Hindlimb muscle (tissue), 1 donor: Measurements from ENCODE around the gene PSEN1. TPM values are rescaled to one million over a fixed set of nuclear protein-coding genes. Genes with fewer than 3 reads are reported as not detected.

Experiments used
- DNase-seq: peaks from one replicate; pipeline ENCODE4 v3.0.0-alpha.2; 2013
- polyA plus RNA-seq: library from polyadenylated mRNA; unstranded; fragments of 120-200 nt; gene quantifications from one replicate; pipeline ENCODE4 v1.2.1, GENCODE V29; 2013; ENCODE audit not compliant: insufficient read length

The PSEN1 gene
- polyA plus RNA-seq, 1 donor = 30.6 TPM

- DNase-seq = no peak
Measured at GRCh38 chr14:73240816-73241480, 104.6 kb downstream of the PSEN1 start.

GRCh38 chr14:73241481-73242165 lies 105.3 kb downstream of the PSEN1 start:
- DNase-seq = no peak

GRCh38 chr14:73242357-73242901 lies 106.1 kb downstream of the PSEN1 start:
- no peak for DNase-seq

- DNase-seq = no peak
Measured at GRCh38 chr14:73243341-73243740, 107.0 kb downstream of the PSEN1 start.

GRCh38 chr14:73243748-73244147 lies 107.4 kb downstream of the PSEN1 start:
- no peak for DNase-seq

- DNase-seq = no peak
Measured at GRCh38 chr14:73244541-73245290, 108.4 kb downstream of the PSEN1 start.

- DNase-seq = peak; percentile 32
Measured at GRCh38 chr14:73245480-73246325, 109.4 kb downstream of the PSEN1 start.

- DNase-seq = no peak
Measured at GRCh38 chr14:73246387-73247150, 110.3 kb downstream of the PSEN1 start.

GRCh38 chr14:73248108-73248868 lies 112.0 kb downstream of the PSEN1 start:
- no peak for DNase-seq

GRCh38 chr14:73249108-73249507 lies 112.8 kb downstream of the PSEN1 start:
- DNase-seq = no peak

- DNase-seq = no peak
Measured at GRCh38 chr14:73249564-73250316, 113.4 kb downstream of the PSEN1 start.

- DNase-seq = no peak
Measured at GRCh38 chr14:73250317-73250713, 114.0 kb downstream of the PSEN1 start.

- no peak for DNase-seq
Measured at GRCh38 chr14:73250781-73251500, 114.6 kb downstream of the PSEN1 start.

- no peak for DNase-seq
Measured at GRCh38 chr14:73251516-73252215, 115.4 kb downstream of the PSEN1 start.

- DNase-seq = no peak
Measured at GRCh38 chr14:73252491-73253322, 116.4 kb downstream of the PSEN1 start.

GRCh38 chr14:73253323-73253610 lies 117.0 kb downstream of the PSEN1 start:
- DNase-seq = no peak

GRCh38 chr14:73253721-73254120 lies 117.4 kb downstream of the PSEN1 start:
- no peak for DNase-seq
